ENCODE data around the gene ESPL1.

DNA sequence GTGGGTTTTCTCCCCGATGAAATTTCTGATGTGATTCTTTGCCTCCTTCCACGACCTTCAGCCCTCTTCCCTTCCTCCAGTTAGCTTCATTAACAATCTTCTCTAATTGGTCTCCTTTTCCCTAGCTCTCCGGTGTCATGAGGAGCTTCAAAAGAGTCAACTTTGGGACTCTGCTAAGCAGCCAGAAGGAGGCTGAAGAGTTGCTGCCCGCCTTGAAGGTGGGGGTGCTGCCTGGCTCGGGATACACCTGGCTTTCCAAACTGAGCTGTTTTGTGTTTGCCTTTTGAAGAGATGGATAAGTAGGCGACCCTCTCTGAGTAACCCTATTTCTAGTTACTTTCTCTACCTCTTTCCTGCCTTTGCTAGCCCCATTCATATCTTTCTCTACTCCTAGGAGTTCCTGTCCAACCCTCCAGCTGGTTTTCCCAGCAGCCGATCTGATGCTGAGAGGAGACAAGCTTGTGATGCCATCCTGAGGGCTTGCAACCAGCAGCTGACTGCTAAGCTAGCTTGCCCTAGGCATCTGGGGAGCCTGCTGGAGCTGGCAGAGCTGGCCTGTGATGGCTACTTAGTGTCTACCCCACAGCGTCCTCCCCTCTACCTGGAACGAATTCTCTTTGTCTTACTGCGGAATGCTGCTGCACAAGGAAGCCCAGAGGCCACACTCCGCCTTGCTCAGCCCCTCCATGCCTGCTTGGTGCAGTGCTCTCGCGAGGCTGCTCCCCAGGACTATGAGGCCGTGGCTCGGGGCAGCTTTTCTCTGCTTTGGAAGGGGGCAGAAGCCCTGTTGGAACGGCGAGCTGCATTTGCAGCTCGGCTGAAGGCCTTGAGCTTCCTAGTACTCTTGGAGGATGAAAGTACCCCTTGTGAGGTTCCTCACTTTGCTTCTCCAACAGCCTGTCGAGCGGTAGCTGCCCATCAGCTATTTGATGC, 797 bp downstream of the ESPL1 start:
- TF ChIP-seq CTCF (conservative IDR thresholded peaks at IDR 0.05 in 1 of 2, IDR thresholded peaks at IDR 0.05 in 1 of 2; ENCODE audit: low read depth in 1 of 2, low read length in 2 of 2): no peak
- TF ChIP-seq EZH2 (IDR thresholded peaks at IDR 0.05; ENCODE audit: low read length, missing control alignments): peak; percentile 19

Measured in fibroblast of lung (primary cell).